Liver (tissue), 3 donors: Measurements from ENCODE around the gene CHAT.

ENCODE experiments used
- GABPA ChIP-seq, 2 donors: IDR thresholded peaks in 1 of 2; conservative IDR thresholded peaks in 1 of 2; 2 replicates each; pipeline ENCODE4 v1.6.1; 2016; ENCODE audit warnings: antibody characterized with exemption in 2 of 2, mild to moderate bottlenecking in 1 of 2, moderate library complexity in 1 of 2
- HNF4A ChIP-seq, 2 donors: conservative IDR thresholded peaks; 2 replicates each; pipeline ENCODE4 v1.6.1; 2016; ENCODE audit warnings: antibody characterized with exemption in 2 of 2, mild to moderate bottlenecking in 2 of 2
- RAD21 ChIP-seq, 2 donors: IDR thresholded peaks; 2 replicates each; pipeline ENCODE4 v1.6.1; 2016; ENCODE audit warnings: antibody characterized with exemption in 2 of 2, mild to moderate bottlenecking in 2 of 2
- YY1 ChIP-seq: IDR thresholded peaks from 2 replicates; pipeline ENCODE4 v1.6.1; 2016; ENCODE audit warnings: antibody characterized with exemption, mild to moderate bottlenecking
- ZBTB33 ChIP-seq: IDR thresholded peaks from 2 replicates; pipeline ENCODE4 v1.6.1; 2016; ENCODE audit warnings: antibody characterized with exemption
- TF ChIP-seq, protein P1 (sequence below): fragments of 150-350 bp; IDR thresholded peaks from 2 replicates; pipeline ENCODE4 v1.5.1; 2017; ENCODE audit warnings: improper control_type of control experiment, low read depth, low read length; ENCODE audit not compliant: missing input control
- TF ChIP-seq, protein P2 (sequence below): IDR thresholded peaks from 2 replicates; pipeline ENCODE4 v1.6.1; 2016; ENCODE audit warnings: antibody characterized with exemption
- TF ChIP-seq, protein P3 (sequence below): IDR thresholded peaks from 2 replicates; pipeline ENCODE4 v1.6.1; 2016; ENCODE audit warnings: antibody characterized with exemption, mild to moderate bottlenecking
- donor health status: healthy.
- donor health status: healthy.

DNA sequence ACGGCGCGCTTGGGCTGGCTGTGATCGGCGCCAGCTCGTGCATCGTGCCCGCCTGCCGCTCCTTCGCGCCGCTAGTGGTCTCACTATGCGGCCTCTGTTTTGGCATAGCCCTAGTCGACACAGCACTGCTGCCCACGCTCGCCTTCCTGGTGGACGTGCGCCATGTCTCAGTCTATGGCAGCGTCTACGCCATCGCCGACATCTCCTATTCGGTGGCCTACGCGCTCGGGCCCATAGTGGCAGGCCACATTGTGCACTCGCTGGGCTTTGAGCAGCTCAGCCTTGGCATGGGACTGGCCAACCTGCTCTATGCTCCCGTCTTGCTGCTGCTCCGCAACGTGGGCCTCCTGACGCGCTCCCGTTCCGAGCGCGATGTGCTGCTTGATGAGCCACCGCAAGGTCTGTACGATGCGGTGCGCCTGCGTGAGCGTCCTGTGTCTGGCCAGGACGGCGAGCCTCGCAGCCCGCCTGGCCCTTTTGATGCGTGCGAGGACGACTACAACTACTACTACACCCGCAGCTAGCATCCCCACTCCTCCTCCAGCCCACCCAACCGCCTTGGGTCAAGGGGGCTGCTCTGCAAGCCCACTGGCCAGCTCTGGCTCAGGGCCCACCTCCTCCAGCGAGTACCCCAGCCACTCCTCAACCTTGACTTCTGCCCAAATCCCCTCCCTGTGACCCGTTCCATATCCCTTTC lies 1.9 kb upstream of the CHAT start:
- TF ChIP-seq HNF4A (conservative IDR thresholded peaks at IDR 0.05) (no peak), YY1 (no peak), ZBTB33 (no peak), GABPA (IDR thresholded peaks at IDR 0.05 in 1 of 2, conservative IDR thresholded peaks at IDR 0.05 in 1 of 2) (no peak), RAD21 (IDR thresholded peaks at IDR 0.05) (no peak)
- TF ChIP-seq, protein P1, sequence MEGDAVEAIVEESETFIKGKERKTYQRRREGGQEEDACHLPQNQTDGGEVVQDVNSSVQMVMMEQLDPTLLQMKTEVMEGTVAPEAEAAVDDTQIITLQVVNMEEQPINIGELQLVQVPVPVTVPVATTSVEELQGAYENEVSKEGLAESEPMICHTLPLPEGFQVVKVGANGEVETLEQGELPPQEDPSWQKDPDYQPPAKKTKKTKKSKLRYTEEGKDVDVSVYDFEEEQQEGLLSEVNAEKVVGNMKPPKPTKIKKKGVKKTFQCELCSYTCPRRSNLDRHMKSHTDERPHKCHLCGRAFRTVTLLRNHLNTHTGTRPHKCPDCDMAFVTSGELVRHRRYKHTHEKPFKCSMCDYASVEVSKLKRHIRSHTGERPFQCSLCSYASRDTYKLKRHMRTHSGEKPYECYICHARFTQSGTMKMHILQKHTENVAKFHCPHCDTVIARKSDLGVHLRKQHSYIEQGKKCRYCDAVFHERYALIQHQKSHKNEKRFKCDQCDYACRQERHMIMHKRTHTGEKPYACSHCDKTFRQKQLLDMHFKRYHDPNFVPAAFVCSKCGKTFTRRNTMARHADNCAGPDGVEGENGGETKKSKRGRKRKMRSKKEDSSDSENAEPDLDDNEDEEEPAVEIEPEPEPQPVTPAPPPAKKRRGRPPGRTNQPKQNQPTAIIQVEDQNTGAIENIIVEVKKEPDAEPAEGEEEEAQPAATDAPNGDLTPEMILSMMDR = no peak
- TF ChIP-seq, protein P2, sequence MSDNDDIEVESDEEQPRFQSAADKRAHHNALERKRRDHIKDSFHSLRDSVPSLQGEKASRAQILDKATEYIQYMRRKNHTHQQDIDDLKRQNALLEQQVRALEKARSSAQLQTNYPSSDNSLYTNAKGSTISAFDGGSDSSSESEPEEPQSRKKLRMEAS = no peak
- TF ChIP-seq, protein P3, sequence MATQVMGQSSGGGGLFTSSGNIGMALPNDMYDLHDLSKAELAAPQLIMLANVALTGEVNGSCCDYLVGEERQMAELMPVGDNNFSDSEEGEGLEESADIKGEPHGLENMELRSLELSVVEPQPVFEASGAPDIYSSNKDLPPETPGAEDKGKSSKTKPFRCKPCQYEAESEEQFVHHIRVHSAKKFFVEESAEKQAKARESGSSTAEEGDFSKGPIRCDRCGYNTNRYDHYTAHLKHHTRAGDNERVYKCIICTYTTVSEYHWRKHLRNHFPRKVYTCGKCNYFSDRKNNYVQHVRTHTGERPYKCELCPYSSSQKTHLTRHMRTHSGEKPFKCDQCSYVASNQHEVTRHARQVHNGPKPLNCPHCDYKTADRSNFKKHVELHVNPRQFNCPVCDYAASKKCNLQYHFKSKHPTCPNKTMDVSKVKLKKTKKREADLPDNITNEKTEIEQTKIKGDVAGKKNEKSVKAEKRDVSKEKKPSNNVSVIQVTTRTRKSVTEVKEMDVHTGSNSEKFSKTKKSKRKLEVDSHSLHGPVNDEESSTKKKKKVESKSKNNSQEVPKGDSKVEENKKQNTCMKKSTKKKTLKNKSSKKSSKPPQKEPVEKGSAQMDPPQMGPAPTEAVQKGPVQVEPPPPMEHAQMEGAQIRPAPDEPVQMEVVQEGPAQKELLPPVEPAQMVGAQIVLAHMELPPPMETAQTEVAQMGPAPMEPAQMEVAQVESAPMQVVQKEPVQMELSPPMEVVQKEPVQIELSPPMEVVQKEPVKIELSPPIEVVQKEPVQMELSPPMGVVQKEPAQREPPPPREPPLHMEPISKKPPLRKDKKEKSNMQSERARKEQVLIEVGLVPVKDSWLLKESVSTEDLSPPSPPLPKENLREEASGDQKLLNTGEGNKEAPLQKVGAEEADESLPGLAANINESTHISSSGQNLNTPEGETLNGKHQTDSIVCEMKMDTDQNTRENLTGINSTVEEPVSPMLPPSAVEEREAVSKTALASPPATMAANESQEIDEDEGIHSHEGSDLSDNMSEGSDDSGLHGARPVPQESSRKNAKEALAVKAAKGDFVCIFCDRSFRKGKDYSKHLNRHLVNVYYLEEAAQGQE = no peak
